HG03135 (cell line): ENCODE data around the gene ADAMTS2.
"Not testable (repeated sequence)": the region's sequence is repeated elsewhere in the genome, so short reads cannot be mapped to it uniquely, and the experiment has no call there.

Source experiments
- ATAC-seq: cut with Tn5 transposase; IDR thresholded peaks from one replicate; pipeline ENCODE4 v1.9.1; 2021; ENCODE audit warnings: mild to moderate bottlenecking, moderate library complexity; ENCODE audit not compliant: unreplicated experiment

ADAMTS2 gene

GRCh38 chr5:179120951-179121666 lies 224.2 kb downstream of the ADAMTS2 start:
- no peak for ATAC-seq

- ATAC-seq, result no peak
Observed at GRCh38 chr5:179120421-179120861, 224.8 kb downstream of the ADAMTS2 start.

GRCh38 chr5:179119415-179120170 lies 225.7 kb downstream of the ADAMTS2 start:
- no peak for ATAC-seq

GRCh38 chr5:179118756-179119414 lies 226.4 kb downstream of the ADAMTS2 start:
- ATAC-seq, result no peak

GRCh38 chr5:179118338-179118737 lies 226.9 kb downstream of the ADAMTS2 start:
- ATAC-seq, result no peak

GRCh38 chr5:179115845-179116524 lies 229.3 kb downstream of the ADAMTS2 start:
- ATAC-seq, result no peak

- ATAC-seq, result no peak
Observed at GRCh38 chr5:179115307-179115706, 230.0 kb downstream of the ADAMTS2 start.

- no peak for ATAC-seq
Observed at GRCh38 chr5:179114756-179115155, 230.5 kb downstream of the ADAMTS2 start.

GRCh38 chr5:179113945-179114641 lies 231.2 kb downstream of the ADAMTS2 start:
- no peak for ATAC-seq

- no peak for ATAC-seq
Observed at GRCh38 chr5:179113143-179113530, 232.1 kb downstream of the ADAMTS2 start.

- ATAC-seq, result no peak
Observed at GRCh38 chr5:179112469-179113142, 232.7 kb downstream of the ADAMTS2 start.

GRCh38 chr5:179111267-179112207 lies 233.7 kb downstream of the ADAMTS2 start:
- ATAC-seq, result no peak

- ATAC-seq, result no peak
Observed at GRCh38 chr5:179110528-179110927, 234.7 kb downstream of the ADAMTS2 start.

GRCh38 chr5:179101282-179101681 lies 244.0 kb downstream of the ADAMTS2 start:
- ATAC-seq, result not testable (repeated sequence)

- ATAC-seq, result no peak
Observed at GRCh38 chr5:179089502-179089901, 255.8 kb downstream of the ADAMTS2 start.

GRCh38 chr5:179080724-179081123 lies 264.5 kb downstream of the ADAMTS2 start:
- ATAC-seq, result no peak

GRCh38 chr5:179079165-179079987 lies 265.9 kb downstream of the ADAMTS2 start:
- ATAC-seq, result no peak

- no peak for ATAC-seq
Observed at GRCh38 chr5:179065703-179066102, 279.6 kb downstream of the ADAMTS2 start.
